Endothelial cell of umbilical vein (primary cell): ENCODE results near the gene IL32. TPM values are rescaled to one million over a fixed set of nuclear protein-coding genes. Genes with fewer than 3 reads are reported as not detected.

Experiments used
- BruUV-seq: library from RNA; stranded (reverse); fragments of 400-500 nt; replicated peaks from 2 replicates; lab custom pipeline; 2021; lab: Mats Ljungman, UMichigan
- CTCF ChIA-PET: fragments of 300-600, 350-600 bp; sonication (Branson Sonifier 250); formaldehyde crosslinking; loops from one replicate; lab custom pipeline; 2021; ENCODE audit warnings: antibody characterized with exemption, inconsistent platforms; lab: Charles Lee
- POLR2A ChIA-PET: fragments of 300-600, 350-600 bp; sonication (Branson Sonifier 250); formaldehyde crosslinking; loops from one replicate; lab custom pipeline; 2021; ENCODE audit warnings: antibody characterized with exemption, inconsistent platforms; lab: Charles Lee
- DNase-seq: peaks from one replicate; pipeline ENCODE4 v3.0.0-alpha.2; 2011; ENCODE audit warnings: low read depth, low spot score
- FAIRE-seq: peaks from 2 replicates; lab custom pipeline; 2011; peaks lifted over from hg19 to GRCh38; lab: Jason Lieb, UNC
- H2AFZ ChIP-seq: 2 replicates; pipeline ENCODE4 v1.6.0; 2012; ENCODE audit warnings: low read depth, low read length, control low read depth, inconsistent platforms
- H3K27ac ChIP-seq: 2 replicates; pipeline ENCODE4 v1.5.1; 2011; ENCODE audit warnings: low read depth, mild to moderate bottlenecking, control low read depth, low read length, moderate library complexity; ENCODE audit not compliant: insufficient read depth
- H3K27me3 ChIP-seq, 2 experiments: 2 replicates each; pipeline versions ENCODE4 v1.6.0 to v1.6.1; 2011; ENCODE audit warnings: low read length in 2 of 2, mixed read lengths in 1 of 2; ENCODE audit not compliant: control insufficient read depth in 2 of 2, insufficient read depth in 2 of 2
- H3K36me3 ChIP-seq, 2 experiments: 2 replicates in 1 of 2; 3 replicates in 1 of 2; pipeline ENCODE4 v1.5.1; 2011; ENCODE audit warnings: low read length in 2 of 2, mild to moderate bottlenecking in 1 of 2, moderate library complexity in 1 of 2; ENCODE audit not compliant: control insufficient read depth in 2 of 2, insufficient read depth in 2 of 2; ENCODE audit errors: extremely low read depth in 1 of 2
- H3K4me1 ChIP-seq: 3 replicates; pipeline ENCODE4 v1.5.1; 2011; ENCODE audit warnings: mild to moderate bottlenecking, low read length; ENCODE audit not compliant: control insufficient read depth, insufficient read depth; ENCODE audit errors: extremely low read depth
- H3K4me2 ChIP-seq: 2 replicates; pipeline ENCODE4 v1.6.1; 2011; ENCODE audit warnings: low read length, control low read depth, mixed read lengths; ENCODE audit not compliant: insufficient read depth
- H3K4me3 ChIP-seq, 3 experiments: fragments of 200-600 bp in 1 of 3; sonication (generic), shearing (Covaris generic) in 1 of 3; replicated peaks in 1 of 3; 2 replicates each; pipeline ENCODE4 v1.5.1; 2011 to 2016; ENCODE audit warnings: control low read depth in 3 of 3, low read length in 3 of 3, mild to moderate bottlenecking in 2 of 3, inconsistent platforms in 1 of 3, low read depth in 1 of 3, moderate library complexity in 1 of 3; ENCODE audit not compliant: insufficient read depth in 1 of 3
- H3K79me2 ChIP-seq: 2 replicates; pipeline ENCODE4 v1.6.0; 2012; ENCODE audit warnings: low read length, inconsistent platforms; ENCODE audit not compliant: control insufficient read depth, insufficient read depth
- H3K9ac ChIP-seq: replicated peaks from 2 replicates; pipeline ENCODE3; 2011; ENCODE audit warnings: low read length, control low read depth; ENCODE audit not compliant: insufficient read depth; ENCODE audit errors: extremely low read depth
- H3K9me1 ChIP-seq: replicated peaks from 3 replicates; pipeline ENCODE4 v1.6.0; 2011; ENCODE audit warnings: mild to moderate bottlenecking, low read length; ENCODE audit not compliant: control insufficient read depth, insufficient read depth; ENCODE audit errors: extremely low read depth
- H3K9me3 ChIP-seq: replicated peaks from 2 replicates; pipeline ENCODE4 v1.5.1; 2012; ENCODE audit warnings: low read length, inconsistent platforms; ENCODE audit not compliant: control insufficient read depth, insufficient read depth
- H4K20me1 ChIP-seq: replicated peaks from 2 replicates; pipeline ENCODE3; 2011; ENCODE audit warnings: mild to moderate bottlenecking, low read length; ENCODE audit not compliant: control insufficient read depth, insufficient read depth; ENCODE audit errors: extremely low read depth
- CTCF ChIP-seq, 2 donors: IDR thresholded peaks; 1 replicate in 1 of 2; 2 replicates in 1 of 2; pipeline ENCODE4 v1.5.1; 2011; ENCODE audit warnings: low read length in 2 of 2, mild to moderate bottlenecking in 2 of 2, moderate library complexity in 2 of 2, control low read depth in 1 of 2, inconsistent platforms in 1 of 2, low read depth in 1 of 2; ENCODE audit not compliant: insufficient read depth in 1 of 2; ENCODE audit errors: extremely low read depth in 1 of 2
- EZH2 ChIP-seq: IDR thresholded peaks from 2 replicates; pipeline ENCODE4 v1.6.1; 2012; ENCODE audit warnings: borderline replicate concordance, low read depth, mild to moderate bottlenecking, moderate library complexity, low read length, inconsistent platforms; ENCODE audit not compliant: severe bottlenecking
- FOS ChIP-seq: IDR thresholded peaks from 2 replicates; pipeline ENCODE4 v1.6.1; 2011; ENCODE audit warnings: mild to moderate bottlenecking, low read length, moderate library complexity, borderline replicate concordance; ENCODE audit not compliant: insufficient read depth
- JUN ChIP-seq: IDR thresholded peaks from 2 replicates; pipeline ENCODE4 v1.6.1; 2011; ENCODE audit warnings: borderline replicate concordance, low read depth; ENCODE audit not compliant: insufficient read length, insufficient read depth
- MAX ChIP-seq: IDR thresholded peaks from 2 replicates; pipeline ENCODE4 v1.6.1; 2011; ENCODE audit not compliant: insufficient read depth, insufficient read length
- MYC ChIP-seq: IDR thresholded peaks from one replicate; pipeline ENCODE4 v1.6.1; 2011; ENCODE audit warnings: mild to moderate bottlenecking, low read depth, low read length
- POLR2A ChIP-seq: IDR thresholded peaks from 2 replicates; pipeline ENCODE4 v1.6.1; 2012; ENCODE audit warnings: low read depth, mild to moderate bottlenecking, control low read depth, low read length
- POLR2AphosphoS5 ChIP-seq: IDR thresholded peaks from 2 replicates; pipeline ENCODE4 v1.6.1; 2012; ENCODE audit warnings: low read depth, mild to moderate bottlenecking, control low read depth, low read length, moderate library complexity; ENCODE audit not compliant: insufficient read depth
- dilution Hi-C: fragments of 300-500 bp; cut with MboI; formaldehyde crosslinking; loops from one replicate; pipeline ENCODE4 v1.15.0; 2019; ENCODE audit warnings: low sequenced_read_pairs; ENCODE audit not compliant: extremely low pct_ligation_motif_present
- intact Hi-C: fragments of 100-400 bp; cut with micrococcal nuclease; formaldehyde crosslinking; loops from one replicate; pipeline ENCODE4 v1.10.0; 2022
- polyA plus RNA-seq, 4 experiments: library from polyadenylated mRNA; depleted of rRNA in 3 of 4; stranded (reverse) in 3 of 4; unstranded in 1 of 4; fragments of >200 nt; gene quantifications; 2 replicates each; pipeline versions ENCODE4 v1.2.1 to v1.2.3, GENCODE V29; 2011 to 2012; ENCODE audit warnings: missing spikeins in 1 of 4
- total RNA-seq: library from RNA; stranded (reverse); gene quantifications from 2 replicates; pipeline ENCODE4 v1.2.3, GENCODE V29; 2021

IL32 gene
- total and polyA plus RNA-seq, 2 donors (not counting 3 experiments of a cell fraction or from before 2014, with no cell fraction given), result 55.7 to 336 TPM

DNA sequence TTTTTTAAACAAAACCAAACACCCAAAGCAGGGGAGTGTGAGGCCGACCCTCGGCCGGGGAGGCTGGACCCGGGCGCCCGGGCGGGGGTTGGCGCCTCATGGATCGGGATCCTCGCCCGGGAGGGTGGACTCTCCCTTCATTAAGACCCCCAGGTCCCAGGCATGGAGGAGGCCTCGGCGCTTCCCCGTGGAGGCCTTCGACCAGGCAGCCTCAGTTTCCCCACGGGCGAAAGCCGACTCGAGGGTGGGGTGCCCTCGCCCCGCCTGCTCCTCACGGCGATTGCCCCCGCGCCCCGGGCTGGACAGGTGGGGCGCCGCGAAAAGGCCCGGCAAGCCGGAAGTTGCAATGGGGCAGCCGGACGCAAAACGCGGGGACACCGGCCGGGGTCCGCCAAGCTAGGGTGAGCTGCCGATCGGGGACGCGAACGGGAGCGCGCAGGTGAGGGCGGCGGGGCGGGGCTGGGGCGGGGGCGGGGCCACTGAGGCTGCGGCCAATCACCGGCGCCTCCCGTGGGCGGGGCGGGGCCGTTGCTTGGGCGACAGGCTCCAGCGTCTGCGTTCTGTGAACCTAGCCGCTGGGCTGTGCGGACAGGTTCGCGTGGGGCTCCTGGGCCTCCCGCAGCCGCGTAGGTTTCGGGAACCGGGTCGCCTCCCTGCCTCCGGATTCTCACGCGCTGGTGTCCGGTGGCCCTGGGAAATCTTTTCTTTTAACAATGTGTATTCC lies 40.9 kb downstream of the IL32 start:
- Histone ChIP-seq H3K27me3 (no peaks in the 10 kb centered on the region), H3K9me1 (no peaks in the 10 kb centered on the region), H2AFZ (peak overlapping the region; percentile 77), H3K4me3 (peak overlapping the region; percentile 34 to 76 (median 73)), H3K79me2 (no peaks in the 10 kb centered on the region), H3K4me1 (peaks cover 17% of the 10 kb centered on the region), H3K4me2 (peak overlapping the region; percentile 92), H3K9me3 (no peaks in the 10 kb centered on the region), H4K20me1 (no peaks in the 10 kb centered on the region), H3K36me3 (no peaks in the 10 kb centered on the region), H3K9ac (peak overlapping the region; percentile 49), H3K27ac (peak overlapping the region; percentile 38)
- CTCF ChIA-PET, result interaction anchor here (0.6 to 1.7 kb wide), 7 partner anchors 11 to 161 kb away, joined by 3 to 10 read pairs (median 4); no protein-coding TSS in a partner anchor
- TF ChIP-seq MAX (no peak), POLR2A (peak; percentile 56), EZH2 (no peak), POLR2AphosphoS5 (peak; percentile 76), FOS (no peak), CTCF (IDR thresholded peaks at IDR 0.05; ENCODE audit: extremely low read depth in 1 of 2, insufficient read depth in 1 of 2, low read depth in 1 of 2, low read length in 2 of 2) (no peak), JUN (no peak), MYC (no peak)
- TSS peak; percentile 60 for BruUV-seq
- POLR2A ChIA-PET, result no interaction called here
- intact Hi-C loops, result loop anchor here (2.0 kb wide), 1 partner anchor 18 kb away; no protein-coding TSS in a partner anchor
- dilution Hi-C loops, result no loop called here
- FAIRE-seq, result peak; percentile 71
- DNase-seq, result peak; percentile 76
